ENCODE measurements around the gene NAALADL1. TPM values are rescaled to one million over a fixed set of nuclear protein-coding genes. Genes with fewer than 3 reads are reported as not detected.

Gene NAALADL1
- total RNA-seq, 1 experiment from 2014 or later: not detected

- Histone ChIP-seq H3K4me3 (ENCODE audit: low read depth, low read length, poor library complexity, severe bottlenecking) (no peak overlapping the region), H3K9me3 (ENCODE audit: low read depth, low read length, poor library complexity, severe bottlenecking) (no peaks in the 10 kb centered on the region), H3K27me3 (replicated peaks; ENCODE audit: insufficient read depth, low read depth, low read length, poor library complexity) (no peaks in the 10 kb centered on the region), H3K36me3 (ENCODE audit: insufficient read depth, low read length, poor library complexity, severe bottlenecking) (peaks cover 16% of the 10 kb centered on the region), H3K27ac (ENCODE audit: low read depth, low read length, poor library complexity, severe bottlenecking) (no peak overlapping the region), H3K4me1 (ENCODE audit: insufficient read depth, low read length, poor library complexity, severe bottlenecking) (no peaks in the 10 kb centered on the region)
- no peak for DNase-seq (ENCODE audit: low spot score)
- TF ChIP-seq CTCF (conservative IDR thresholded peaks at IDR 0.05; ENCODE audit: low read depth, low read length) (no peak), EZH2 (IDR thresholded peaks at IDR 0.05; ENCODE audit: borderline replicate concordance, low read depth, low read length, poor library complexity, severe bottlenecking) (no peak)
- intact Hi-C loops (cut with micrococcal nuclease; ENCODE audit: unreplicated experiment): no loop called here
- ChIA-PET POLR2A (ENCODE audit: low non-redundant PET) (no interaction called here), CTCF (no interaction called here)
- BruUV-seq (replicated peaks): no TSS peak
Observed at GRCh38 chr11:65017937-65018336, 40.4 kb downstream of the NAALADL1 start.

- Histone ChIP-seq H3K4me3 (ENCODE audit: low read depth, low read length, poor library complexity, severe bottlenecking) (no peak overlapping the region), H3K4me1 (ENCODE audit: insufficient read depth, low read length, poor library complexity, severe bottlenecking) (no peaks in the 10 kb centered on the region), H3K36me3 (ENCODE audit: insufficient read depth, low read length, poor library complexity, severe bottlenecking) (peaks cover 16% of the 10 kb centered on the region), H3K27me3 (replicated peaks; ENCODE audit: insufficient read depth, low read depth, low read length, poor library complexity) (no peaks in the 10 kb centered on the region), H3K9me3 (ENCODE audit: low read depth, low read length, poor library complexity, severe bottlenecking) (no peaks in the 10 kb centered on the region), H3K27ac (ENCODE audit: low read depth, low read length, poor library complexity, severe bottlenecking) (no peak overlapping the region)
- ChIA-PET POLR2A (ENCODE audit: low non-redundant PET) (no interaction called here), CTCF (no interaction called here)
- no peak for TF ChIP-seq EZH2 (IDR thresholded peaks at IDR 0.05; ENCODE audit: borderline replicate concordance, low read depth, low read length, poor library complexity, severe bottlenecking)
- no peak for TF ChIP-seq CTCF (conservative IDR thresholded peaks at IDR 0.05; ENCODE audit: low read depth, low read length)
- BruUV-seq (replicated peaks): no TSS peak
- intact Hi-C loops (cut with micrococcal nuclease; ENCODE audit: unreplicated experiment): no loop called here
- DNase-seq (ENCODE audit: low spot score): no peak
Observed at GRCh38 chr11:65016705-65017104, 41.6 kb downstream of the NAALADL1 start.

GRCh38 chr11:65014726-65015227 lies 43.6 kb downstream of the NAALADL1 start:
- H3K27ac ChIP-seq (ENCODE audit: low read depth, low read length, poor library complexity, severe bottlenecking): peak overlapping the region; percentile 96
- H3K4me1 ChIP-seq (ENCODE audit: insufficient read depth, low read length, poor library complexity, severe bottlenecking): no peaks in the 10 kb centered on the region
- CTCF ChIA-PET: no interaction called here
- TF ChIP-seq CTCF (conservative IDR thresholded peaks at IDR 0.05; ENCODE audit: low read depth, low read length) (no peak), EZH2 (IDR thresholded peaks at IDR 0.05; ENCODE audit: borderline replicate concordance, low read depth, low read length, poor library complexity, severe bottlenecking) (no peak)
- POLR2A ChIA-PET (ENCODE audit: low non-redundant PET): no interaction called here
- intact Hi-C loops (cut with micrococcal nuclease; ENCODE audit: unreplicated experiment): loop anchor here (2.0 kb wide), 1 partner anchor 168 kb away; no protein-coding TSS in a partner anchor
- BruUV-seq (replicated peaks): no TSS peak
- H3K27me3 ChIP-seq (replicated peaks; ENCODE audit: insufficient read depth, low read depth, low read length, poor library complexity): no peaks in the 10 kb centered on the region
- no peak for DNase-seq (ENCODE audit: low spot score)
- H3K36me3 ChIP-seq (ENCODE audit: insufficient read depth, low read length, poor library complexity, severe bottlenecking): peaks cover 12% of the 10 kb centered on the region
- H3K4me3 ChIP-seq (ENCODE audit: low read depth, low read length, poor library complexity, severe bottlenecking): peak overlapping the region; percentile 95
- no peaks in the 10 kb centered on the region for H3K9me3 ChIP-seq (ENCODE audit: low read depth, low read length, poor library complexity, severe bottlenecking)
